HG02678 (cell line): ENCODE data around the gene WFDC5.

Experiments
- ATAC-seq: cut with Tn5 transposase; IDR thresholded peaks from one replicate; pipeline ENCODE4 v1.9.1; 2021; ENCODE audit warnings: mild to moderate bottlenecking, moderate library complexity; ENCODE audit not compliant: unreplicated experiment

The WFDC5 gene

GRCh38 chr20:45115829-45116228, 855 bp upstream of the WFDC5 start:
- ATAC-seq: no peak

GRCh38 chr20:45115386-45115774, 406 bp upstream of the WFDC5 start:
- no peak for ATAC-seq

- no peak for ATAC-seq
These were observed 1.1 kb downstream of the WFDC5 start for GRCh38 chr20:45113865-45114264.

GRCh38 chr20:45112754-45113153, 2.2 kb downstream of the WFDC5 start:
- no peak for ATAC-seq

GRCh38 chr20:45111799-45112471, 3.0 kb downstream of the WFDC5 start:
- no peak for ATAC-seq

- no peak for ATAC-seq
These were observed 3.7 kb downstream of the WFDC5 start for GRCh38 chr20:45111285-45111684.

GRCh38 chr20:45110301-45110700, 4.7 kb downstream of the WFDC5 start:
- ATAC-seq: no peak

GRCh38 chr20:45109634-45110033, 5.3 kb downstream of the WFDC5 start:
- ATAC-seq: no peak

GRCh38 chr20:45105317-45105716, 9.7 kb downstream of the WFDC5 start:
- ATAC-seq: no peak

- no peak for ATAC-seq
These were observed 10.2 kb downstream of the WFDC5 start for GRCh38 chr20:45104786-45105185.

- ATAC-seq: no peak
These were observed 11.9 kb downstream of the WFDC5 start for GRCh38 chr20:45103072-45103471.

GRCh38 chr20:45101333-45101850, 13.6 kb downstream of the WFDC5 start:
- no peak for ATAC-seq

- ATAC-seq: no peak
These were observed 14.3 kb downstream of the WFDC5 start, which contains the start of gene KCNS1 for GRCh38 chr20:45100563-45101245. KCNS1 (minus strand) TSS chr20:45101127; CDS start chr20:45099236, 1,891 bp downstream.

- no peak for ATAC-seq
These were observed 16.7 kb downstream of the WFDC5 start for GRCh38 chr20:45098103-45098773.

- ATAC-seq: no peak
These were observed 17.4 kb downstream of the WFDC5 start for GRCh38 chr20:45097485-45098102.

GRCh38 chr20:45096781-45097180, 18.2 kb downstream of the WFDC5 start:
- no peak for ATAC-seq

- ATAC-seq: no peak
These were observed 19.2 kb downstream of the WFDC5 start for GRCh38 chr20:45095805-45096238.

GRCh38 chr20:45094864-45095574, 20.0 kb downstream of the WFDC5 start:
- no peak for ATAC-seq

- no peak for ATAC-seq
These were observed 20.8 kb downstream of the WFDC5 start for GRCh38 chr20:45094201-45094600.

- ATAC-seq: no peak
These were observed 22.1 kb downstream of the WFDC5 start for GRCh38 chr20:45092898-45093297.

- ATAC-seq: no peak
These were observed 23.6 kb downstream of the WFDC5 start for GRCh38 chr20:45091366-45091765.
